GM19238 (cell line): ENCODE measurements around the gene TENM3.

Experiments
- DNase-seq: peaks from one replicate; pipeline ENCODE4 v3.0.0; 2011; ENCODE audit warnings: low spot score; ENCODE audit not compliant: insufficient read length

Gene TENM3

DNA sequence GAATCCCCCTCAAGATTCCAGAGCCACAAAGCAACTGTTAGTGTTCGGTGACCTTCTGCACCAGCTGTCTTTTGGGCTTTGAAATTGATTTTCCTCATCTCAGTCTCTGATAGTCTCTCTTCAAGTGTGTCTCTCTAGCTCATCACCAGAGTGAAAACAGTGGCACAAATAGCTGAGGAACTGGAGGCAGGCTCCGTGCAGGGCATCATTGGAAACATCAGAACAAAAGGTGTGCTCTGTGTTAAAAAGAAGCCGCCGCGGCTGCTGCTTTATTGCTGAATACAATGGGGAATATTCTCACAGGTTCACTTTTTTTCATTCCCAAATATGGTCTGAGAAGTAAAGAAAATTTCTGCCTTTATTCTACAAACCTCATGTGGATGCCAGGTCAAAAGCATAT lies 376.5 kb downstream of the TENM3 start:
- DNase-seq: no peak

DNA sequence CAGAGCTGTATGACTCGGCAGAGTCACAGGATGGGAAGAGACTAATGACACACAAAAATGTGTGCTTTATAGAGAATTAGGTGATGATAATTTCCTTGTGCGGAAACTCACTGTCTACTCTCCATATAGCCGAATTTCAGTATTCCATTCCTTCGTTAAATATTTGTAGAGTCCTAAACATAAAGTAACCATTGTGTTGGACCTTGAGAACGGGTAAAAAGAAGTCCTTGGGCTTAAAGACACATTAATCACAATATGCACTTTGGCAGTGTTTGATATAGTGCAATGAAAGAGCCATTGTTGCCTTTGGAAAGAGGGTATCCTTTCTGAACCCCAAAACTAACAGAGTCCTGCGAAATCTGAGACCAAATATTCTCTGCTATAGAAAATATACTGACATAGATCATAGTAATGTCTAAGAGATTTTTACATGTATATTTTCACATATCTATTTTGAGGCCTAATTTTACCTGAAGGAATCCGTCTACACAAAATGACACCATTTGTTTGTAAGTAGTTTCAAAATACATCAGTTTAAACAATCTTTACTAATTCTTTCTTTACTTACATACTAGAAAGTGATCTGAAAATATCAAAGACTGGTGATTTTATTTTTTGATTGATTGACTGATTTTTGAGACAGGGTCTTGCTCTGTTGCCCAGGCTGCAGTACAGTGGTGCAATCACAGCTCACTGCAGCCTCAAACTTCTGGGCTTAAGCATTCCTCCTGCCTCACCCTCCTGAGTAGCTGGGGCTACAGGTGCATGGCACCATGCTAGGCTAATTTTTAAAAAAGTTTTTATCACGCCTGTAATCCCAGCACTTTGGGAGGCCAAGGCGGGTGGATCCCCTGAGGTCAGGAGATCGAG lies 377.1 kb downstream of the TENM3 start:
- no peak for DNase-seq

DNA sequence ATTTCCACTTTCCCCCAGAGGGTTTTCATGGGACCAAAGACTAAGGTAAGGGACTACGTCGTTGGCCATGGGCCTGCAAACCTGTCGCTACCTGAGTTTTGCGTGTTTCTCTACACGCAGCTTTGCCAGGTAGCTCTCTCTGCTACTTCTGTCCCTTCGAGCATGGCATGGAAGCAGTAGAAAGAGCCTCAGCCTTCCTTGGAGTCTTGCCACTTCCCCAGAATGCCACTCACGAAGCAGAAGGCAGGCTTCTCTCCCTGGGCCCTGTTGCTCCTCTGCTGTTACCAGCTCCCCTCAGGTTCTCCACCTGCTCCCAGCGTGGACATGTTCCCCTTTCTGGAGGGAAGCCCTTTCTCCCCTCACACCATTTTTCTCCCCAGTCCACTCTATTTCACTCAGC lies 381.1 kb downstream of the TENM3 start:
- no peak for DNase-seq

DNA sequence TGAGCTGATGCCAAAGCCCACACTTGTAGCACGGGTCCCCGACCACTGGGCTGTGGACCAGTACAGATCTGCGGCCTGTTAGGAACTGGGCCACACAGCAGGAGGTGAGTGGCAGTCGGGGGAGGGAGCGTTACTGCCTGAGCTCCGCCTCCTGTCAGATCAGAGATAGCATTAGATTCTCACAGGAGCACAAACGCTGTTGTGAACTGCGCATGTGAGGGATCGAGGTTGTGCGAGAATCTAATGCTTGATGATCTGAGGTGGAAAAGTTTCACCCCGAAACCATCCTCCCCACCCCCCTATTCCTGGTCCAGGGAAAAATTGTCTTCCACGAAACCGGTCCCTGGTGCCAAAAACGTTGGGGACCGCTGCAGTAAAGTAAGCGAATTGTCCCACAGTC lies 382.0 kb downstream of the TENM3 start:
- DNase-seq: no peak

DNA sequence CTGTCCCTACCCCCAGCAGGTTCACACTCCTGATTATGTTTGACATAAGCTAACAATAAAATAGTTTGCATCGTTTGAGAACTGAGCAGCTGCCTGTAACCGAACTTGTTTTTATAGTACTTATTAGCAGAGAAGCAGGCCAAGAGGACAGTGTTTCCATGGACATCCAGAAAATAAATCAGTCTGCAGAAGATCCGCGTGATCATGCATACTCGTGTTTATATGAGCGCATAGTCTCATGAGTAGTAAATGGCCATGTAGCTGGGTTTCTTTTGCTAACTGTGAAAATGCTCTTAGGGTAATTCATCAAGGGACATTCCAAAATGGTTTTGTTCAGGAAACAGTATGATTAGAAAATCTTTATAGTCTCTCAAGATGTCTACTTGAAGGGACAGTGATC lies 384.8 kb downstream of the TENM3 start:
- DNase-seq: no peak

DNA sequence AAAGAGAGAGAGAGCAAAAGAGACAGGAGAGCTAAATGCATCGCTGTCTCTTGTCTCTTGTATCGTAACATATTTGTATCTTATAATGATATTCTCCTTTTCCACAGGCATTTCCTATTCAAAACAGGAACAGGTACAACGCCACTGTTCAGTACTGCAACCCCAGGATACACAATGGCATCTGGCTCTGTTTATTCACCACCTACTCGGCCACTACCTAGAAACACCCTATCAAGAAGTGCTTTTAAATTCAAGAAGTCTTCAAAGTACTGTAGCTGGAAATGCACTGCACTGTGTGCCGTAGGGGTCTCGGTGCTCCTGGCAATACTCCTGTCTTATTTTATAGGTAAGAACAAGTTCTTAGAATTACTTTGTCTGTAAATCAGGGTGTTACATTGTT lies 385.3 kb downstream of the TENM3 start:
- DNase-seq: no peak

DNA sequence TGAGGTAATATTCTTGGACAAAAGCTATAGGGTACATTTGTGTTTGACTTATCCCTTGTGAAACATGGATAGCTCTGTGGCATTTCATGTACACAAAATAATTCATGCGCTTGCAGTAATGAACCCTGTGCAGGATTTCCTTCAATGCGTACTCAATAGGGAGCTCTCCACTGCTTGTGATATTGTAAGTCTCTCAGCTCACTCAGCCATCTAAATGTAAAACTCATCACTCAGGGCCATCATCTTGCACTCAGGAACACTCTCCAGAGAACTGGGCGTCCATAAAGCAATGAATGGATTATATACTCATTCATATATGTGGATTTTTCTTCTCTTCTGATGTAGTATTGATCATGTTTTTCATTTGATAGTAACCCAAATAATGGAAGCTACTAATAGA lies 385.9 kb downstream of the TENM3 start:
- no peak for DNase-seq

DNA sequence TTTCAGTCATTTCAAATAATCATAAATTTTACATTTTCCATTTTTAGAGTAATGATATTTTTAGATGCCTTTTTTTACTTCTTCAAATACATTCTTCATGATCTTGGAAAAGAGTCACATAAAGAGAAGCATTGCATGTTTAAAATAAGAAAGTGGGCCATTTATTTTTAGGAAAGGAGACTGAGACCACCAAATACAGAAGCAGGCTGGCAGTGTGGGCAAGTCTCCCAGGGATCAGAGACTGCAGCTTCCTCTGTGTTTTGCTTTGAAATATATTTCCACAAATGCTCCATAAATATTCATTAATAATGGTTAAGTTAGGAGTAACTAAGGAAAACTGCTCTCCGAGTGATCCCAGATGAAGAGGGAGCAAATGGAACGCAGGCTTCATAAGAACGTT lies 397.3 kb downstream of the TENM3 start:
- DNase-seq: no peak

DNA sequence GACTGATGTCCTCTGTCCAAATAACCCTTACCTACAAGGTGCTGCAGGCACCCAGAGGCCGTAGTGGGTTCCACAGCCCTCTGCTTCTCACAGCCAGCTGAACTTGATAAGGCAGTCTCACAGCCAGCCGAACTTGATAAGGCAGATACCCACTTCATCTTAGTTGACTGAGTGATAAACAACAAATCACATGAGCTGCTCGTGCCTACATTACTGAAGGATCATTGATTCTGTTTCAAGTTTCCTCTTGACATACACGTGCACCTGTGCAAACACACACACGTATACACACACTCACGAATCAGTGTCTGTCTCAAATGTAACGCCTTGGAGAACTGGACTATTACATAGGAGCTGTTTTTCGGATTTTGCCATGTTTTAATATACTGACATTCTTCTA lies 397.7 kb downstream of the TENM3 start:
- no peak for DNase-seq

DNA sequence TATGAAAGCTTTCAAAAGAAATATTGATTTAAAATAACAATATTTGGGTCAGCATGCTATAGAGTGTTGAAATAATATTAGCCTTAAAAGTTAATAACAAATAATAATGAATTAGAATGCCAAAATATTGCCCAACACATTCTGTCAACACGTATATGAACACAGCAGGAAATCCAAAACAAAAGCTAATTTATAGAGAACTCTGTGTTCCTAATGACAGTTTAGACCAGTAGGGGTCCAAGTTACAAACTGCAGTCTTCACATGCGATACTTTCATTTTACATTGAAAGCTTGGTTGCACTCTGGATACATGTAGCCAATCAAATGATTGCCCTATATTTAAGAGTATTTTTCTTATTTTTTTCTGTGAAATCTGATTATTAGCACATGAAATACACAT lies 399.6 kb downstream of the TENM3 start:
- DNase-seq: no peak

DNA sequence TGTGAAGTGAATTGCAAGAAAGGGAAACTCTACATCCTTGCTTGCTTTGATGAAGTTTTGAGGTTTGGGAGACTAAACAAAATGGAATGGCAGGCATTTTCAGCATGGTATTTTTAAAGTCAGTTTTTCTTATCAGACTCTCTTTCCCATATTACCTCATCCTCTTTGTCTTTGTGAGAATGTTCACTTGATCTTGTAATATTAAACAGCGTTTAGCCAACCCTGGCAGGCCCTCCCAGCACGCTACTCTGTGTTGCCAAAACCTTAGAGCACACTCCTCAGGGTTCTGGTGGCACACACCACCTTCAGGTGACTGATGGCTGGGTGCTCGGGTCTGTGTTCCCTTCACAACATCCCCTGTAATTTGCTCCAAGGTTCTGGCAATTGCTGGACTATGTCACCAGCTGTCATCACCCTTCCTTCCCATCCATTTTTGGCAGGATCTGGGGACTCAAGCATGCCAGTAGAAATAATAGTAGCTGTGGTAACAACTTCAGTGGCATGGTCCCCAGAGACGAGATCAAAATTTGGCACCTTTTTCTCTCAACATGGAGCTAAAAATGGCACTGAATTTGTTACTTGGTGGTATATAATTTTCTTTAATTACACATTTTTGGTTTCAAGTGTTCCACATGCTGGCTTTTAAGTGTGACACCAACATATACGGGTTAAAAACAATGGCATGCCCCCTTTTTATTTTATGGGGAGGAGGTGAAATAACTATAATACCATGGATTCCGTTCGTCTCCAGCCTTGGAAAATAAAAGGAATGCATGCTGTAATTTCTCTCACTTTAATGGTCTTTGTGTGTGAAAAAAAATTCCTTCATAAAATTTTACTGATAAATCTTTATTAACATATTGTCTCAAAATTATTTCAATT lies 400.8 kb downstream of the TENM3 start:
- DNase-seq: no peak

DNA sequence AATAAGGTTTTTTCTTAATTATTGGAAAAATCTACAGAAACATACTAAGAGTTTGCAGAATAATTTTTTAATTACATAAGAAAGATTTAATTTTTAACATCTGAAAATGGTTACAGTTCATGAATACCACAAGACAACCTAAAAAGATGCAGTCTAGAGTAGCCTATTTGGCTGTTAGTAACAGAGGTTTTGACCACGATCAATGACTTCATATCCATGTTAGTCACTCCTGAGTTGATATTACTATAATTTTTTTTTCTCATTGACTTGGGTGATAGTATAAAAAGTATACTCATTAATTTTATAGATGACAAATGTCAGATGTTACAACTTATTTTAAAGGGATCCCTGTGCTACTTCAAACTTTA lies 401.5 kb downstream of the TENM3 start:
- no peak for DNase-seq

DNA sequence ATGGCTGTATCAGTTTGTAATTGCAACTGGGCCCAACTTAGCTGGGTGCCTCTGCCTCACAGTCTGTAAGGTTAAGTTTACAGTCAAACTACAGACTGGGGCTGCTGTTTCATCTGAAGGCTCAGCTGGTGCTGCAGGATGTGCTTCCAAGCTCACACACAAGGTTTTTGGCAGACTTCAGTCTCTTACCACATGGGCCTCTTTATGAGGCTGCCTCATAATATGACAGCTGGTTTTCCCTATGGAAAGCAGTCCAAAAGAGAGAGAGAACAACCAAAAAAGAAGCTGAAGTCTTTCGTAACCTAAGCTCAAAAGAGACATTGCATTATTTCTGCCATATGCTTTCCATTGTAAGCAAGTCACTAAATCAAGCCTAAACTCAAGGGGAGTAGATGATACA lies 402.3 kb downstream of the TENM3 start:
- DNase-seq: no peak

DNA sequence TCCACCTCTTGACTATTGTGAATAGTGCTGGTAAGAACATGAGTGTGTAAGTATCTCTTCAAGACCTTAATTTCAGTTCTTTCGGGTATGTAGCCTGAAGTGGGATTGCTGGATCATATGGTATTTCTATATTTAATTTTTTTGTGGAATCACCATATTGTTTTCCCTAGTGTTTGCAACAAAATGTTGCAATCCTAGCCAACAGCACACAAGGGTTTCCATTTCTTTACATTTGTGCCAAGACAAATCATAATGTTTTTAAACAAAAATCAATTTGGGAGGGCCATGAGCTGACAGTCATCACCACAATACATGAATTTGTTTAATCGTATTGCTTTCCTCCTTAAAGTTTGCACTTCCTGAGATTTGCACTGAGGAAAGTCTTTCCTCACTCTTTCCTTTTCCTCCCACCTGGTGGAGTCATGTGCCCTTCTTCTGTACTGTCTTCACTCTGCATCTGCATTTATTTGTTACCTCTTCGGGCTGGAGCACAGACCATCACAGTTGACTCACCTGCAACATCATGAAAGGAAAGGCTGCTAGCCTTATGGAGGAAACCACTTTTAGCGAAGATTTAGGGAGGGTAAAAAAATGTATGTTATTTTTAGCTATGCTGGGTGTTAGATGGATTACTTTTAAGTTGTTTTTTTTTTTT lies 404.6 kb downstream of the TENM3 start:
- no peak for DNase-seq

DNA sequence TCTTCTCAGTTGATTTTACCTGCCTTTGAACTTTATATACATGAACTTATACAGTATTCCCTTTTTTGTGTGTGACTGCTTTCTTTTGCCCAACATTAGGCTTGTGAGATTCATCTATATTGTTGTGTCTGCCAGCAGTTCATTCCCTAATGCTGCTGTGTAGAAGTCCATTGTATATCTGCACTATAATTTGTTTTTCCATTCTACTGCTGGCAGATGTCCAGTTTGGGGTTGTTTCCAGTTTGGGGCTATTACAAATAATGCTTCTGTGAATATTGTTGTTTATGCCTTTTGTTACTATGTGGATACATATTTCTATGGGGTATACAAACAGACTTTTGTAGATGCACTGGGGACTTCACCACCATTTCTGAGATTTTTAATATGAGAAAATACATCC lies 405.6 kb downstream of the TENM3 start:
- DNase-seq: no peak

DNA sequence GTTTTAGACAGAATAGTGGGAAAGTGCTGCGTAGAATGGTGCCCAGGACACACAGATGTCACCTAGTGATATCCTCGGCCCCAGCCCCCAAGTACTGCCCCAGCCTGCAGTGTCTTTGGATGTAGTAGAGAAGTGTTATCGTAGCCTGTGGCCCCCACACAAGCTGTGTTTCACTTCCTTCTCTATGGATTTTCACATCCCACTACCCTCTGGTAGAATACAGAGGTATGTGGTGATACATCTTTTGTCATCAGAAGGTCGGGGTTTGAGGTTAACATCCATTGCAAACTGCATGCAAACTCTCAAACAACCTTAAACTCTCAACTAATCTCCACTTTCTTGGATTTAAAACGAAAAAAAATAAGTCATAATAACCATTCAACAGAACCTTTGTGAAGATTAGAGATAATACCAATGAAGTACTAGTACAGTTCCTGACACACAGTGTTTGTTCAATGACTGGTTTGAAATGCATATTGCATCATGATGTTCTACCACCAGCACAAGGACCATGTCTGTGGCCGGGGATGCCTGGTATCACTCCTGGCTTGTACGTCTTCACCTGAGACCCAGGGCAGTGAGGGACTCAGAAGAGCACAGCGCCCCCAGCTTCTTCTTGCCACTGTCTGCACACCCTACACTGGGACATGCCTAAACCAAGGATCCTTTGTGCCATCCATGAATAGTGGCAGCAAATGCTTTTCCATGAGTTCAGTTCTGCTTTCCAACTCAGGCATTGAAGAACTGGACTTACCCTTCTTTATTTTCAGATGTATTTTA lies 406.7 kb downstream of the TENM3 start:
- DNase-seq: no peak

DNA sequence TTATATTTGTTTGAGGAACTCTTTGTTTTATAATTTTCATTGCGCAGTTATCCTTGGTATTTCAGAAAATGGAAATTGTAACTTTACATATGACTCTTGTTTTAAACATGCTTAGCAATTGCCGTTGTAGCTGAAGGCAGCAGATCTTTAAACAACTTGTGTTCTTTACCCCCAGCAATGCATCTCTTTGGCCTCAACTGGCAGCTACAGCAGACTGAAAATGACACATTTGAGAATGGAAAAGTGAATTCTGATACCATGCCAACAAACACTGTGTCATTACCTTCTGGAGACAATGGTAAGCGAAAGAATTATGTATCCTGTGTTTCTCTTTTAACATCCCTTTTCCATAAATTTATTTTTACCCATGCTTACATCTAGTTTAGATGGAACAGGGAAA lies 410.4 kb downstream of the TENM3 start:
- no peak for DNase-seq

DNA sequence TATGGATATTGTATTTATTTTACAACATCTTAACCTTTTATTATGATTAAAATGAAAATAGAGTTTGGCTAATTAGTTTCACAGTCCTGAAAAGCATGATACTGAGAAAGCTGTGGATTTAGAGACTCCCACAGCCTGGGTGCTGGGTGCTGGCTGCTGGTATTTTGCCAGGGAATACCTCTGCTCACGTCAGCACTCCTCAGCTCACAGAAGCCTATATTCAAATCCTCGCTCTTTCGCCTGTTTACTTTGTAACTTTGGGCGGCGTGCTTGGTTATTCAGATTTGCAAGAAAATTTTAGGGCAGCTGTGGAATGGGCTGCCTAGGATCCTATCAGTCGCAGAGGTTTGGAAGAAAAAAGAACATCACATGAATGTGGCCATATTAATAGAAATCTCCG lies 412.1 kb downstream of the TENM3 start:
- DNase-seq: no peak

DNA sequence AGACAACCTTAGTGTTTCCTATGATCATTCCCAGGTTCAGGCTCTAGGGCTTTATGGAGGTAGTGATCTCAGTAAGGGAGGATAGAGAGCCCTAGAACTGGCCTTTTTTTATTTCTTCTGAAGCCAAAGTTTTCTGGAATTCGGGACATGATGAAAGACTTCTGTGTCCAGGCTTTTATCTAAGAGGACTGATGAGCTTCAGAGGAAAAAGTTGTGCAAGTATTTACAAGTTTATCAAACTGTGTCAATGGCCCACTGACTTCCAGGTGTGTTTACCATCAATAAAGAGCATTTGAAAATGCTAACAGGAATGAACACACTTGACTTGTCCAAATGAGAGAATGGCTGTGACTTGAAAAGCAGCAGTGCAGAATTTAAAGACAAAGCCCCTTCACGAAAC lies 419.3 kb downstream of the TENM3 start:
- no peak for DNase-seq

DNA sequence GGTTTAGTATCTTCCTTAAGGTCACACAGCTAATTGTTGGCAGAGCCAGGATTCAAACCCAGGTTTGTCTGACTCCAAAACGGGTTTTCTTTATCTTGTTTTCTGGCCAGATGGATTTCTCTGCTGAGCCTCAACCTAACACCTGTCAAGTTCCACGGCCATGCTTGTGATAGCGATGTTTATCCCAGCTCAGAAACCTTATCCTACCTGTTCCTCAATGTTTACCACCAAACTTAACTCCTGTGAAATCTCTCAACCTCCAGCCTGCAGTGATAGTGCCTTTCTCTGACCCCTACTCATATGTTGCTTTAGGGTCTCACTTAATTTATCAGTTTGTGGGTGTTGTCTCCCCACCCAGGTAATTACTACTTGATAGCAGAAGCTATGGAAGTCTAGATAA lies 428.0 kb downstream of the TENM3 start:
- no peak for DNase-seq

DNA sequence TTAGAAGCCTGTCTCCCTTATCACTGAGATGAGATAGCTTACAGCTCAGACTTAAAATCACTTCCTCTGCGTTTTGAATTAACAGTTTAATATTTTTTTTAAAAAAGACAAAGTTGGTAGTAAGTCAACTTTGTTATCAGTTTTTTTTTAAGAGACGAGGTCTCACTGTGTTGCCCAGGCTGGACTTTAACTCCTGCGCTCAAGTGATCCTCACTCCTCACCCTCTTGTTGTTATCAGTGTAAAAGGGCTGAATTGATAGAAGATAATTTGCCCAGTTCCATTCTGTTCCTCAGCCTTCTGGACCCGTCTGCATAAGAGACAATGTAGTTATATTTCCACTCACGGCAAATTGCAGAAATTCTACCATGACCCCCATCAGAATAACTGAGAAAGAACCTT lies 428.5 kb downstream of the TENM3 start:
- DNase-seq: no peak
